Endothelial cell of umbilical vein (primary cell): ENCODE measurements around the gene ADGRF3. TPM values are rescaled to one million over a fixed set of nuclear protein-coding genes. Genes with fewer than 3 reads are reported as not detected.

ENCODE experiments used
- BruUV-seq: library from RNA; stranded (reverse); fragments of 400-500 nt; replicated peaks from 2 replicates; lab custom pipeline; 2021; lab: Mats Ljungman, UMichigan
- CTCF ChIA-PET: fragments of 300-600, 350-600 bp; sonication (Branson Sonifier 250); formaldehyde crosslinking; loops from one replicate; lab custom pipeline; 2021; ENCODE audit warnings: antibody characterized with exemption, inconsistent platforms; lab: Charles Lee
- POLR2A ChIA-PET: fragments of 300-600, 350-600 bp; sonication (Branson Sonifier 250); formaldehyde crosslinking; loops from one replicate; lab custom pipeline; 2021; ENCODE audit warnings: antibody characterized with exemption, inconsistent platforms; lab: Charles Lee
- DNase-seq: peaks from one replicate; pipeline ENCODE4 v3.0.0-alpha.2; 2011; ENCODE audit warnings: low read depth, low spot score
- FAIRE-seq: peaks from 2 replicates; lab custom pipeline; 2011; peaks lifted over from hg19 to GRCh38; lab: Jason Lieb, UNC
- H2AFZ ChIP-seq: 2 replicates; pipeline ENCODE4 v1.6.0; 2012; ENCODE audit warnings: low read depth, low read length, control low read depth, inconsistent platforms
- H3K27ac ChIP-seq: 2 replicates; pipeline ENCODE4 v1.5.1; 2011; ENCODE audit warnings: low read depth, mild to moderate bottlenecking, control low read depth, low read length, moderate library complexity; ENCODE audit not compliant: insufficient read depth
- H3K27me3 ChIP-seq, 2 experiments: 2 replicates each; pipeline versions ENCODE4 v1.6.0 to v1.6.1; 2011; ENCODE audit warnings: low read length in 2 of 2, mixed read lengths in 1 of 2; ENCODE audit not compliant: control insufficient read depth in 2 of 2, insufficient read depth in 2 of 2
- H3K36me3 ChIP-seq, 2 experiments: 2 replicates in 1 of 2; 3 replicates in 1 of 2; pipeline ENCODE4 v1.5.1; 2011; ENCODE audit warnings: low read length in 2 of 2, mild to moderate bottlenecking in 1 of 2, moderate library complexity in 1 of 2; ENCODE audit not compliant: control insufficient read depth in 2 of 2, insufficient read depth in 2 of 2; ENCODE audit errors: extremely low read depth in 1 of 2
- H3K4me1 ChIP-seq: 3 replicates; pipeline ENCODE4 v1.5.1; 2011; ENCODE audit warnings: mild to moderate bottlenecking, low read length; ENCODE audit not compliant: control insufficient read depth, insufficient read depth; ENCODE audit errors: extremely low read depth
- H3K4me2 ChIP-seq: 2 replicates; pipeline ENCODE4 v1.6.1; 2011; ENCODE audit warnings: low read length, control low read depth, mixed read lengths; ENCODE audit not compliant: insufficient read depth
- H3K4me3 ChIP-seq, 3 experiments: fragments of 200-600 bp in 1 of 3; sonication (generic), shearing (Covaris generic) in 1 of 3; replicated peaks in 1 of 3; 2 replicates each; pipeline ENCODE4 v1.5.1; 2011 to 2016; ENCODE audit warnings: control low read depth in 3 of 3, low read length in 3 of 3, mild to moderate bottlenecking in 2 of 3, inconsistent platforms in 1 of 3, low read depth in 1 of 3, moderate library complexity in 1 of 3; ENCODE audit not compliant: insufficient read depth in 1 of 3
- H3K79me2 ChIP-seq: 2 replicates; pipeline ENCODE4 v1.6.0; 2012; ENCODE audit warnings: low read length, inconsistent platforms; ENCODE audit not compliant: control insufficient read depth, insufficient read depth
- H3K9ac ChIP-seq: replicated peaks from 2 replicates; pipeline ENCODE3; 2011; ENCODE audit warnings: low read length, control low read depth; ENCODE audit not compliant: insufficient read depth; ENCODE audit errors: extremely low read depth
- H3K9me1 ChIP-seq: replicated peaks from 3 replicates; pipeline ENCODE4 v1.6.0; 2011; ENCODE audit warnings: mild to moderate bottlenecking, low read length; ENCODE audit not compliant: control insufficient read depth, insufficient read depth; ENCODE audit errors: extremely low read depth
- H3K9me3 ChIP-seq: replicated peaks from 2 replicates; pipeline ENCODE4 v1.5.1; 2012; ENCODE audit warnings: low read length, inconsistent platforms; ENCODE audit not compliant: control insufficient read depth, insufficient read depth
- H4K20me1 ChIP-seq: replicated peaks from 2 replicates; pipeline ENCODE3; 2011; ENCODE audit warnings: mild to moderate bottlenecking, low read length; ENCODE audit not compliant: control insufficient read depth, insufficient read depth; ENCODE audit errors: extremely low read depth
- EZH2 ChIP-seq: IDR thresholded peaks from 2 replicates; pipeline ENCODE4 v1.6.1; 2012; ENCODE audit warnings: borderline replicate concordance, low read depth, mild to moderate bottlenecking, moderate library complexity, low read length, inconsistent platforms; ENCODE audit not compliant: severe bottlenecking
- FOS ChIP-seq: IDR thresholded peaks from 2 replicates; pipeline ENCODE4 v1.6.1; 2011; ENCODE audit warnings: mild to moderate bottlenecking, low read length, moderate library complexity, borderline replicate concordance; ENCODE audit not compliant: insufficient read depth
- GATA2 ChIP-seq: IDR thresholded peaks from 2 replicates; pipeline ENCODE4 v1.7.0; 2011; ENCODE audit warnings: low read depth, mild to moderate bottlenecking, moderate library complexity, mixed read lengths, low read length; ENCODE audit not compliant: insufficient read length, insufficient read depth
- JUN ChIP-seq: IDR thresholded peaks from 2 replicates; pipeline ENCODE4 v1.6.1; 2011; ENCODE audit warnings: borderline replicate concordance, low read depth; ENCODE audit not compliant: insufficient read length, insufficient read depth
- MYC ChIP-seq: IDR thresholded peaks from one replicate; pipeline ENCODE4 v1.6.1; 2011; ENCODE audit warnings: mild to moderate bottlenecking, low read depth, low read length
- POLR2A ChIP-seq: IDR thresholded peaks from 2 replicates; pipeline ENCODE4 v1.6.1; 2012; ENCODE audit warnings: low read depth, mild to moderate bottlenecking, control low read depth, low read length
- POLR2AphosphoS5 ChIP-seq: IDR thresholded peaks from 2 replicates; pipeline ENCODE4 v1.6.1; 2012; ENCODE audit warnings: low read depth, mild to moderate bottlenecking, control low read depth, low read length, moderate library complexity; ENCODE audit not compliant: insufficient read depth
- dilution Hi-C: fragments of 300-500 bp; cut with MboI; formaldehyde crosslinking; loops from one replicate; pipeline ENCODE4 v1.15.0; 2019; ENCODE audit warnings: low sequenced_read_pairs; ENCODE audit not compliant: extremely low pct_ligation_motif_present
- intact Hi-C: fragments of 100-400 bp; cut with micrococcal nuclease; formaldehyde crosslinking; loops from one replicate; pipeline ENCODE4 v1.10.0; 2022
- polyA plus RNA-seq, 4 experiments: library from polyadenylated mRNA; depleted of rRNA in 3 of 4; stranded (reverse) in 3 of 4; unstranded in 1 of 4; fragments of >200 nt; gene quantifications; 2 replicates each; pipeline versions ENCODE4 v1.2.1 to v1.2.3, GENCODE V29; 2011 to 2012; ENCODE audit warnings: missing spikeins in 1 of 4
- total RNA-seq: library from RNA; stranded (reverse); gene quantifications from 2 replicates; pipeline ENCODE4 v1.2.3, GENCODE V29; 2021
- TF ChIP-seq, protein P1 (sequence below), 2 donors: IDR thresholded peaks; 1 replicate in 1 of 2; 2 replicates in 1 of 2; pipeline ENCODE4 v1.5.1; 2011; ENCODE audit warnings: low read length in 2 of 2, mild to moderate bottlenecking in 2 of 2, moderate library complexity in 2 of 2, control low read depth in 1 of 2, inconsistent platforms in 1 of 2, low read depth in 1 of 2; ENCODE audit not compliant: insufficient read depth in 1 of 2; ENCODE audit errors: extremely low read depth in 1 of 2
- TF ChIP-seq, protein P2 (sequence below): IDR thresholded peaks from 2 replicates; pipeline ENCODE4 v1.6.1; 2011; ENCODE audit not compliant: insufficient read depth, insufficient read length

Gene ADGRF3
- total and polyA plus RNA-seq, 2 donors (not counting 3 experiments of a cell fraction or from before 2014, with no cell fraction given): 0.21 to 0.73 TPM

DNA sequence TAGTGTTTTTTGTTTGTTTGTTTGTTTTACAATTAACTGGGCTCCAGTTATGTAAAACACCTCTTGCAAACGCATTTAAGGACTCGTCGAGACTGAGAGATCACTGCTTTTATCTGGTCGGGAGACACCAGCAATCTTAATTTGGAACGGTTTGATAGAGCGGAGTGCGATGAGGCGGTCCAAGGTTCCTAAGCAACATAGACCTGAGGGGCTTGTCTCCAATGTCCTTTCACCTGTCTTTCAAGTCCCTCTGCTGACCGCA lies 1.4 kb downstream of the ADGRF3 start:
- peaks cover 34% of the 10 kb centered on the region for H3K79me2 ChIP-seq
- BruUV-seq: TSS peak; percentile 95
- POLR2A ChIA-PET: interaction anchor here (1.4 kb wide), 1 partner anchor 11 kb away, joined by 3 read pairs; no protein-coding TSS in a partner anchor

DNA sequence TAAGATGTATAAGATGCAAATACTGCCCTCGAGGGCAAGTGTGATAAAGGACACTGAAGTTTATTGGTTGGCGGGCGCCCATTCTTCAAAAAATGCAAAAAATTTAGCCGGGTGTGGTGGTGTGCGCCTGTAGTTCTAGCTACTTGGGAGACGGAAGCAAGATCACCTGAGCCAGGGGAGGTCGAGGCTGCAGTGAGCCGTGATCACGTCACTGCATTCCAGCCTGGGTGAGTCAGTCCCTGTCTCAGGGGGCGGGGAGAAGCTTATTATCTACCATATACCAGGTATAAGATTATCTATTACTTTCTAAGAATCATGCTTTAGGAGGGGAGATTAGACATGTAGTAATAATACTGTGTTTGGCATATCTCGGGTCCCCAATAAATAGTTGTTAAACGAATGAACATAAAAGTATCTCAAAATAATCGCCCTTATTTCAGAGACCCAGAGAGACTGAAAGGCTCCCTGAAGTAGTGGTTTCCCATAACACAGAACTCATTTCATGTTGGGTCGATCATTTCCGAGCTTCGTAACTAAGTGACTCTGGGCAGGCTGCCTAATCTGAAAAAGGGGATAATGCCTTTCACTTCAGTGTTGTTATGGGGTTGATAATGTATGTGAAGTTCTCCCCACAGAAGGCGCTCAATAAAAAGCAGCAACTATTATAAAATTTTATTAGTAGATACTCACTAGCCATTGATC lies 1.9 kb downstream of the ADGRF3 start:
- Histone ChIP-seq H3K4me2 (peak overlapping the region; percentile 55), H4K20me1 (no peaks in the 10 kb centered on the region), H2AFZ (no peak overlapping the region), H3K9me3 (no peaks in the 10 kb centered on the region), H3K27ac (peak overlapping the region; percentile 93), H3K4me3 (peak overlapping the region; percentile 76 to 93 (median 90)), H3K9me1 (no peaks in the 10 kb centered on the region), H3K9ac (peak overlapping the region; percentile 96), H3K27me3 (no peaks in the 10 kb centered on the region), H3K36me3 (no peaks in the 10 kb centered on the region), H3K79me2 (peaks cover 31% of the 10 kb centered on the region), H3K4me1 (peaks cover 20% of the 10 kb centered on the region)
- FAIRE-seq (peak; percentile 61), DNase-seq (peak; percentile 36)
- CTCF ChIA-PET: interaction anchor here (1.3 kb wide), 1 partner anchor 14 kb away, joined by 3 read pairs; no protein-coding TSS in a partner anchor
- BruUV-seq: no TSS peak
- TF ChIP-seq POLR2AphosphoS5 (no peak), MYC (no peak), FOS (peak; percentile 50), EZH2 (no peak), JUN (no peak), POLR2A (peak; percentile 21), GATA2 (no peak)
- TF ChIP-seq, protein P1, sequence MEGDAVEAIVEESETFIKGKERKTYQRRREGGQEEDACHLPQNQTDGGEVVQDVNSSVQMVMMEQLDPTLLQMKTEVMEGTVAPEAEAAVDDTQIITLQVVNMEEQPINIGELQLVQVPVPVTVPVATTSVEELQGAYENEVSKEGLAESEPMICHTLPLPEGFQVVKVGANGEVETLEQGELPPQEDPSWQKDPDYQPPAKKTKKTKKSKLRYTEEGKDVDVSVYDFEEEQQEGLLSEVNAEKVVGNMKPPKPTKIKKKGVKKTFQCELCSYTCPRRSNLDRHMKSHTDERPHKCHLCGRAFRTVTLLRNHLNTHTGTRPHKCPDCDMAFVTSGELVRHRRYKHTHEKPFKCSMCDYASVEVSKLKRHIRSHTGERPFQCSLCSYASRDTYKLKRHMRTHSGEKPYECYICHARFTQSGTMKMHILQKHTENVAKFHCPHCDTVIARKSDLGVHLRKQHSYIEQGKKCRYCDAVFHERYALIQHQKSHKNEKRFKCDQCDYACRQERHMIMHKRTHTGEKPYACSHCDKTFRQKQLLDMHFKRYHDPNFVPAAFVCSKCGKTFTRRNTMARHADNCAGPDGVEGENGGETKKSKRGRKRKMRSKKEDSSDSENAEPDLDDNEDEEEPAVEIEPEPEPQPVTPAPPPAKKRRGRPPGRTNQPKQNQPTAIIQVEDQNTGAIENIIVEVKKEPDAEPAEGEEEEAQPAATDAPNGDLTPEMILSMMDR (IDR thresholded peaks at IDR 0.05; ENCODE audit: extremely low read depth in 1 of 2, insufficient read depth in 1 of 2, low read depth in 1 of 2, low read length in 2 of 2): no peak
- TF ChIP-seq, protein P2, sequence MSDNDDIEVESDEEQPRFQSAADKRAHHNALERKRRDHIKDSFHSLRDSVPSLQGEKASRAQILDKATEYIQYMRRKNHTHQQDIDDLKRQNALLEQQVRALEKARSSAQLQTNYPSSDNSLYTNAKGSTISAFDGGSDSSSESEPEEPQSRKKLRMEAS: no peak
- intact Hi-C loops (loop anchor here (1.0 kb wide), 1 partner anchor 113 kb away; no protein-coding TSS in a partner anchor), dilution Hi-C loops (no loop called here)
- POLR2A ChIA-PET: interaction anchor here (1.4 kb wide), 1 partner anchor 10 kb away, joined by 3 read pairs; no protein-coding TSS in a partner anchor

More for the DNA sequence above, 1.4 kb downstream of the ADGRF3 start:
- dilution Hi-C loops (no loop called here), intact Hi-C loops (loop anchor here (1.0 kb wide), 1 partner anchor 112 kb away; no protein-coding TSS in a partner anchor)
- DNase-seq: no peak
- Histone ChIP-seq H4K20me1 (no peaks in the 10 kb centered on the region), H2AFZ (peak overlapping the region; percentile 94), H3K9me1 (no peaks in the 10 kb centered on the region), H3K9me3 (no peaks in the 10 kb centered on the region), H3K27ac (peak overlapping the region; percentile 93), H3K9ac (peak overlapping the region; percentile 96), H3K4me2 (peak overlapping the region; percentile 55), H3K4me3 (peak overlapping the region; percentile 76 to 93 (median 90)), H3K36me3 (no peaks in the 10 kb centered on the region), H3K27me3 (no peaks in the 10 kb centered on the region), H3K4me1 (peaks cover 20% of the 10 kb centered on the region)
- CTCF ChIA-PET: interaction anchor here (0.7 to 1.3 kb wide), 3 partner anchors 14 to 233 kb away, joined by 3 read pairs; no protein-coding TSS in a partner anchor
- TF ChIP-seq POLR2AphosphoS5 (no peak), JUN (no peak), MYC (no peak)
- FAIRE-seq: no peak
